Measurements from ENCODE around the gene RTN4.
"Not testable (repeated sequence)": the region's sequence is repeated elsewhere in the genome, so short reads cannot be mapped to it uniquely, and the experiment has no call there.

Gene RTN4

DNA sequence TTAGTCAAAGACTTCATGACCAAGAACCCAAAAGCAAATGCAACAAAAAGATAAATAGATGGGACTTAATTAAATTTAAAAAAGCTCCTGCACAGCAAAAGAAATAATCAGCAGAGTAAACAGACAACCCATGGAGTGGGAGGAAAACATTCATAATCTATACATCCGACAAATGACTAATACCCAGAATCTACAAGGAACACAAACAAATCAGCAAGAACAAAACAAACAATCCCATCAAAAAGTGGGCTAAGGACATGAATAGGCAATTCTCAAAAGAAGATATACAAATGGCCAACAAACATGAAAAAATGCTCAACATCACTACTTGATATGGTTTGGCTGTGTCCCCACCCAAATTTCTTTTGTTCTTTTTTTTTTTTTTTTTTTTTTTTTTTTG lies 25.8 kb upstream of the RTN4 start:
- H3K36me3 ChIP-seq (ENCODE audit: control insufficient read depth in 2 of 2, insufficient read depth in 2 of 2, low read length in 2 of 2); H3K9ac ChIP-seq (ENCODE audit: low read depth in 1 of 2, low read length in 2 of 2); H3K27ac ChIP-seq (ENCODE audit: low read depth in 2 of 2, low read length in 2 of 2); H3K9me3 ChIP-seq (ENCODE audit: control insufficient read depth in 2 of 2, low read length in 2 of 2); H3K4me1 ChIP-seq (ENCODE audit: control insufficient read depth in 2 of 2, insufficient read depth in 2 of 2, low read length in 2 of 2); H3K4me3 ChIP-seq (ENCODE audit: low read length in 2 of 2); H3K27me3 ChIP-seq (ENCODE audit: control insufficient read depth in 2 of 2, insufficient read depth in 2 of 2, low read length in 2 of 2): not testable (repeated sequence)

DNA sequence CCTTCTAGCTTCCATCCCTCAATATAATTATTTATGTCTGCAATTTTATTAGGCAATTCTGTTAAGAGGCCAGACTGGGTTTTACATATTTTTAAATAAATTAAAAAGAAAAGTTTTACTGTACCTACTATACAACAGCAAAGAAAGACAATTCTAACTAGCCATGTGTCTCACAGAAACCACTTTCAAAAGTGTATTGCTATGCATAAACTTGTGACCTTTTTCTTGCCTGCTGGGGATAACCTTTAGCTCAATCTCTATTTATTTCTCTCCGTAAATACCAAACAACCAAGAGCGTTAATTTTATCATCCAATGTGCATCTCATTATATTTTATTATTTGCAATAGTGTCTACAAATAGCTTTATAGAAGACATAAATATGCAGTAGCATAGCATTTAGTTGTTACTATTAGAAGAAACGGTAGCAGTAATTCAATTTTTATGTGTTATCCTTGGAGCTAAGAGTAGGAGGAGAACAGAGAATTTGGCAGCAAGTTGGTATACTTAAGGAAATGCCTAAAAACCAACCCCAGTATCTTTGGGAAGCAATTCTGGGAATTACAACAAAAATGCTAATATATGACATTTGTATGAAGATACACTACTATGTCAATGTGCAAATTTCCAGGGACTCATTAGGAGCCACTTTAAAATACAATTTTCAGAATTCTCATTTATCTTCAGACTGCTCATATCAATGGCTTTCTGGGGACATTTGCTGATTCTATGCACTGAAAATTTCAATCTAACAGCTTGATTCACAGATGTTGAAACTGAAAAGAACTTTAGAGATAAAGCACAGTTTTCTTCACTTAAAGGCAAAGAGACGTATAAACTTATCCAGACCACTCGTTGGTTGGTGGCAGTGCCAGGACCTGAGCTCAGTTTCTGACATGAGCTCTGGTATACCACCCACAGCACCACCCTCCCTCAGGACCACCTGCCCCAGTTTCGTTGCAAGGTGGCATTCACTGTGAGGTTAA lies 23.0 kb upstream of the RTN4 start:
- H3K27me3 ChIP-seq (ENCODE audit: control insufficient read depth in 2 of 2, insufficient read depth in 2 of 2, low read length in 2 of 2): no peaks in the 10 kb centered on the region
- H3K4me1 ChIP-seq (ENCODE audit: control insufficient read depth in 2 of 2, insufficient read depth in 2 of 2, low read length in 2 of 2): no peaks in the 10 kb centered on the region
- no peak overlapping the region for H3K4me3 ChIP-seq (ENCODE audit: low read length in 2 of 2)
- H3K27ac ChIP-seq (ENCODE audit: low read depth in 2 of 2, low read length in 2 of 2): no peak overlapping the region
- H3K36me3 ChIP-seq (ENCODE audit: control insufficient read depth in 2 of 2, insufficient read depth in 2 of 2, low read length in 2 of 2): no peaks in the 10 kb centered on the region
- no peak overlapping the region for H3K9ac ChIP-seq (ENCODE audit: low read depth in 1 of 2, low read length in 2 of 2)
- no peaks in the 10 kb centered on the region for H3K9me3 ChIP-seq (ENCODE audit: control insufficient read depth in 2 of 2, low read length in 2 of 2)

DNA sequence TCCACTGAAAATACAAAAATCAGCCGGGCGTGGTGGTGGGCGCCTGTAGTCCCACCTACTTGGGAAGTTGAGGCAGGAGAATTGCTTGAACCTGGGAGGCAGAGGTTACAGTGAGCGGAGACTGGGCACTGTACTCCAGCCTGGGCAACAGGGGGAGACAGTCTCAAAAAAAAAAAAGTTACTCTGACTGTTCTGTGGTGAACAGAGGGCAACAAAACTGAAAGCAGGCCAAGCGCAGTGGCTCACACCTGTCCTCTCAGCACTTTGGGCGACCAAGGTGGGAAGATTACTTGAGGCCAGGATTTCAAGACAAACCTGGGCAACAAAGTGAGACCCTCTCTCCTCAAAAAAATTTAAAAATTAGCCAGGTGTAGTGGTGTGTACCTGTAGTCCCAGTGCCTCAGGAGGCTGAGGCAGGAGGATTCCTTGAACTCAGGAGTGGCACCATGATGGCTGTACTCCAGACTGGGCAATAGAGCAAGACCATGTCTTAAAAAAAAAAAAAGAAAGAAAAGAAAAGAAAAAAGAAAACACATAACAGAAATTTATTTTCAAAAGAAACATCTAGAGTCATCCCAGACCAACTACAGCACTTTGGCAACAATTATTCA lies 13.6 kb upstream of the RTN4 start:
- H3K36me3 ChIP-seq (ENCODE audit: control insufficient read depth in 2 of 2, insufficient read depth in 2 of 2, low read length in 2 of 2): no peaks in the 10 kb centered on the region
- peaks cover 0 to 2% of the 10 kb centered on the region in 2 donors for H3K9me3 ChIP-seq (ENCODE audit: control insufficient read depth in 2 of 2, low read length in 2 of 2)
- H3K4me3 ChIP-seq (ENCODE audit: low read length in 2 of 2): no peak overlapping the region
- H3K9ac ChIP-seq (ENCODE audit: low read depth in 1 of 2, low read length in 2 of 2): no peak overlapping the region
- no peaks in the 10 kb centered on the region for H3K27me3 ChIP-seq (ENCODE audit: control insufficient read depth in 2 of 2, insufficient read depth in 2 of 2, low read length in 2 of 2)
- no peaks in the 10 kb centered on the region for H3K4me1 ChIP-seq (ENCODE audit: control insufficient read depth in 2 of 2, insufficient read depth in 2 of 2, low read length in 2 of 2)
- H3K27ac ChIP-seq (ENCODE audit: low read depth in 2 of 2, low read length in 2 of 2): no peak overlapping the region

DNA sequence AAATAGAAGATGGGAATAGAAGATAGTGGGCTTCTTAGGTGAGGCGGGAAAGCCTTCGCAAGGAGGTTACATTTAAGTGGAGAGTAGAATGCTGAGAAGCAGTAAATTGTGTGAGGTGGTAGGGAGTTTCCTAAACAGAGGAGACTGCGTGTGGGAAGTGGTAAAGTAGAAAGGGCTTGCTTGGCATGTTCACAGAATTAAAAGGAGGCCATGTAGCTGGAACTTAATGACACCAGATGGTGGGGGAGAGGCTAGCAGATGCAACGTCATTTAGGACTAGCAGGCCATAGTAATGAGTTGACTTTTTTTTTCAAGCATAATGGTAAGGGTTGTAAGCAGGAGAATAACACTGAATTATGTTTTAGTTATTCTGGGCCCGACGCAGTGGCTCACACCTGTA lies 13.0 kb upstream of the RTN4 start:
- H3K4me3 ChIP-seq (ENCODE audit: low read length in 2 of 2): no peak overlapping the region
- H3K36me3 ChIP-seq (ENCODE audit: control insufficient read depth in 2 of 2, insufficient read depth in 2 of 2, low read length in 2 of 2): no peaks in the 10 kb centered on the region
- H3K27me3 ChIP-seq (ENCODE audit: control insufficient read depth in 2 of 2, insufficient read depth in 2 of 2, low read length in 2 of 2): no peaks in the 10 kb centered on the region
- H3K9me3 ChIP-seq (ENCODE audit: control insufficient read depth in 2 of 2, low read length in 2 of 2): peaks cover 0 to 2% of the 10 kb centered on the region in 2 donors
- H3K27ac ChIP-seq (ENCODE audit: low read depth in 2 of 2, low read length in 2 of 2): no peak overlapping the region
- no peak overlapping the region for H3K9ac ChIP-seq (ENCODE audit: low read depth in 1 of 2, low read length in 2 of 2)
- H3K4me1 ChIP-seq (ENCODE audit: control insufficient read depth in 2 of 2, insufficient read depth in 2 of 2, low read length in 2 of 2): no peaks in the 10 kb centered on the region

DNA sequence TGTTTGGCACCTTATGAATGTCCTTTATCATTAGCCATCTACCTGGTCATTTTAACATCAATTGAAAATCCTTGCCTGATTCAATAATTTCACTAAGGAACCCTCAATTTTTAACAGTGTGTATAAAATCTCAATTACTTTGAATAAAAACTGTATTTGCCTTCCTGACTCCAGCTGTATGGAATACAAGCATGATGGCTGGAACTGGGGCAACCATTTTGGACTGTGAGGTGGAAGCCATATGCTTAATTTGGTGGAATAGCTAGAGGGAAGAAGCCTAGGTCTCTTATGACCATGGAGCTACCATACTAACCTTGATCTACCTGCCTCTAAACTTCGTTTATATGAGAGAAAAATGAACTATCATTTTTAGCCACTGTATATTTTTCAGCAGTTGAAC lies 12.5 kb upstream of the RTN4 start:
- no peak overlapping the region for H3K4me3 ChIP-seq (ENCODE audit: low read length in 2 of 2)
- no peak overlapping the region for H3K27ac ChIP-seq (ENCODE audit: low read depth in 2 of 2, low read length in 2 of 2)
- H3K4me1 ChIP-seq (ENCODE audit: control insufficient read depth in 2 of 2, insufficient read depth in 2 of 2, low read length in 2 of 2): no peaks in the 10 kb centered on the region
- no peak overlapping the region for H3K9ac ChIP-seq (ENCODE audit: low read depth in 1 of 2, low read length in 2 of 2)
- no peaks in the 10 kb centered on the region for H3K27me3 ChIP-seq (ENCODE audit: control insufficient read depth in 2 of 2, insufficient read depth in 2 of 2, low read length in 2 of 2)
- no peaks in the 10 kb centered on the region for H3K36me3 ChIP-seq (ENCODE audit: control insufficient read depth in 2 of 2, insufficient read depth in 2 of 2, low read length in 2 of 2)
- peaks cover 0 to 2% of the 10 kb centered on the region in 2 donors for H3K9me3 ChIP-seq (ENCODE audit: control insufficient read depth in 2 of 2, low read length in 2 of 2)

DNA sequence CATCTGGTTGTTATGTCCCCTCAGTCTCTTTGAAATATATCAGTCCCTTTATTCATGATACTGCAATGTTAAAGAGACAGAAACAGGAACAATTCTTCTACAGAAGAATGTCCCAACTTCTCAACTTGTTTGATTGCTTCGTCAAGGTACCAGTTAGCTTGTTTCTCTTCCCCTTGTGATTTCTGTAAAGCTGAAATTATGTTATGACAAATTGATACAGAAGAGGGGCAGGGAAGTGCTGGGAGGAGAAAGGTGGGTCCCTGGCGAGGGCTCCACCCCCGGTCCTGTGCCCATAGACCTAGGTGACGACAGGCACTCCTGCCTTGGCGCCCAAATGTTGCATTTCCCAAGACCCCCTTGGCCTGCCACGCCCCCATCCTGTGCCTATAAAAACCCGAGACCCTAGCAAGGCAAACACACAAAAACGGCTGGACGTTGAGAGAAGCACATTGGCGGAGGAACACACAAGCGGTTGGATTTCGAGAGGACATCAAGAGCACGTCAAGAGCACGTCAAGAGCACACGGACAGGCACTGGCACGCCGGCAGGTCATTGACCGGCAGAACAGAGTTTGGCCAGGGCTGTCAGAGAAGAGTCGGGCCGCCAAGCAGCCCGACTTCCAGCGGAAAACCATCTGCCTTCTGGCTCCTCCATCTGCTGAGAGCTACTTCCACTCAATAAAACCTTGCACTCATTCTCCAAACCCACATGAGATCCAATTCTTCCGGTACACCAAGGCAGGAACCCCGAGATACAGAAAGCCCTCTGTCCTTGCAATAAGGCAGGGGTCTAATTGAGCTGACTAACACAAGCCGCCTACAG lies 11.5 kb upstream of the RTN4 start:
- Histone ChIP-seq H3K36me3 (ENCODE audit: control insufficient read depth in 2 of 2, insufficient read depth in 2 of 2, low read length in 2 of 2) (no peaks in the 10 kb centered on the region), H3K27me3 (ENCODE audit: control insufficient read depth in 2 of 2, insufficient read depth in 2 of 2, low read length in 2 of 2) (no peaks in the 10 kb centered on the region), H3K4me1 (ENCODE audit: control insufficient read depth in 2 of 2, insufficient read depth in 2 of 2, low read length in 2 of 2) (no peaks in the 10 kb centered on the region), H3K4me3 (ENCODE audit: low read length in 2 of 2) (no peak overlapping the region), H3K9ac (ENCODE audit: low read depth in 1 of 2, low read length in 2 of 2) (no peak overlapping the region), H3K9me3 (ENCODE audit: control insufficient read depth in 2 of 2, low read length in 2 of 2) (peaks cover 0 to 2% of the 10 kb centered on the region in 2 donors), H3K27ac (ENCODE audit: low read depth in 2 of 2, low read length in 2 of 2) (no peak overlapping the region)

DNA sequence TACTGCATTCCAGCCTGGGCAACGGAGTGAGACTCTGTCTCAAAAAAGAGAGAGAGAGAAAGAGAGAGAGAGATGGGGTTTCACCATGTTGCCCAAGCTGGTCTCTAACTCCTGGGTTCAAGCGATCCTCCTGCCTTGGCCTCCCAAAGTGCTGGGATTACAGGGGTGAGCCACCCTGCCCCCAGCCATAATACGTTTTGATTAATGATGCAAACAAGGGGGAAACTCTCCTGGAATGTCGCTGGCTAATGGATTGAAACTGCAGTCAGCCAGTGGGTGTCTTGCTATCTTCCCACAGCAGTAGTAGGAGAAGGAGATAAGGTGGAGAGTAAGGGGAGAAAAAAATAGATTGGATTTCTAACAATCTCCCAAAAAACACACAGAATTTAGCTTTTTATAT lies 9.5 kb upstream of the RTN4 start:
- no peak overlapping the region for H3K4me3 ChIP-seq (ENCODE audit: low read length in 2 of 2)
- H3K9me3 ChIP-seq (ENCODE audit: control insufficient read depth in 2 of 2, low read length in 2 of 2): peaks cover 0 to 2% of the 10 kb centered on the region in 2 donors
- H3K27ac ChIP-seq (ENCODE audit: low read depth in 2 of 2, low read length in 2 of 2): no peak overlapping the region
- H3K27me3 ChIP-seq (ENCODE audit: control insufficient read depth in 2 of 2, insufficient read depth in 2 of 2, low read length in 2 of 2): no peaks in the 10 kb centered on the region
- no peaks in the 10 kb centered on the region for H3K36me3 ChIP-seq (ENCODE audit: control insufficient read depth in 2 of 2, insufficient read depth in 2 of 2, low read length in 2 of 2)
- no peaks in the 10 kb centered on the region for H3K4me1 ChIP-seq (ENCODE audit: control insufficient read depth in 2 of 2, insufficient read depth in 2 of 2, low read length in 2 of 2)
- H3K9ac ChIP-seq (ENCODE audit: low read depth in 1 of 2, low read length in 2 of 2): no peak overlapping the region

DNA sequence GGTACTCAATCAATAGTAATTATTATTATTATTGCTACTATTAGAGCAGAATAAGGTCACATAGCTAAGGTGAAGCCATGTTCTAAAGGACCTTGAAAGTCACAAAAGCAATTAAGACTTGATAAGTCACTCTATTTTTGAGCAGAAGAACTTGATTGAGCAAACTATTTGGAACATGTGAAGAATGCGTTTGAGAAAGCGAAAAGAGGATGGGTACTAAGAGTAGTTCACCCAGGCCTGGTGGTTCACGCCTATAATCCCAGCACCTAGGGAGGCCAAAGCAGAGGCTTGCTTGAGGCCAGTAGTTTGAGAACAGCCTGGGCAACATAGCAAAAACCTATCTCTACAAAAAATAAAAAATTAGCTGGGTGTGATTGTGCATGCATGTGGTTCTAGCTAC lies 7.2 kb upstream of the RTN4 start:
- Histone ChIP-seq H3K9me3 (ENCODE audit: control insufficient read depth in 2 of 2, low read length in 2 of 2) (no peaks in the 10 kb centered on the region), H3K9ac (ENCODE audit: low read depth in 1 of 2, low read length in 2 of 2) (no peak overlapping the region), H3K27ac (ENCODE audit: low read depth in 2 of 2, low read length in 2 of 2) (no peak overlapping the region), H3K27me3 (ENCODE audit: control insufficient read depth in 2 of 2, insufficient read depth in 2 of 2, low read length in 2 of 2) (no peaks in the 10 kb centered on the region), H3K4me3 (ENCODE audit: low read length in 2 of 2) (no peak overlapping the region), H3K36me3 (ENCODE audit: control insufficient read depth in 2 of 2, insufficient read depth in 2 of 2, low read length in 2 of 2) (no peaks in the 10 kb centered on the region), H3K4me1 (ENCODE audit: control insufficient read depth in 2 of 2, insufficient read depth in 2 of 2, low read length in 2 of 2) (peaks cover 0 to 3% of the 10 kb centered on the region in 2 donors)

DNA sequence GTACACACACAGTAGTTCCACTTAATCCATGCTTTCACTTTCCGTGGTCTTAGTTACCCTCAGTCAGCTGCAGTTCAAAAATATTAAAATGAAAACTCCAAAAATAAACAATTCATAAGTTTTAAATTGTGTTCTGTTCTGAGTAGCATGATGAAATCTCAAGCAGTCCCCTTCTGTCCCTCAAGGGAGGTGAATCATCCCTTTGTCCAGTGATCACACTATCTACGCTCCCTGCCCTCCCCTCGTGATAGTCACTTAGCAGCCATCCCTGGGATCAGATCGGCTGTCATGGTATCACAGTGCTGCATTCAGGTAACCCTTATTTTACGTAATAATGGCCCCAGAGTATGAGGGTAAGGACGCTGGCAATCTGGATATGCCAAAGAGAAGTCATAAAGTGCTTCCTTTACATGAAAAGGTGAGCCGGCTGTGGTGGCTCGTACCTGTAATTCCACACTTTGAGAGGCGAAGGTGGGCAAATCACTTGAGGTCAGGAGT lies 5.8 kb upstream of the RTN4 start:
- Histone ChIP-seq H3K4me3 (ENCODE audit: low read length in 2 of 2) (no peak overlapping the region), H3K27ac (ENCODE audit: low read depth in 2 of 2, low read length in 2 of 2) (no peak overlapping the region), H3K9ac (ENCODE audit: low read depth in 1 of 2, low read length in 2 of 2) (no peak overlapping the region), H3K4me1 (ENCODE audit: control insufficient read depth in 2 of 2, insufficient read depth in 2 of 2, low read length in 2 of 2) (peaks cover 5 to 15% of the 10 kb centered on the region in 2 donors), H3K27me3 (ENCODE audit: control insufficient read depth in 2 of 2, insufficient read depth in 2 of 2, low read length in 2 of 2) (no peaks in the 10 kb centered on the region), H3K9me3 (ENCODE audit: control insufficient read depth in 2 of 2, low read length in 2 of 2) (no peaks in the 10 kb centered on the region), H3K36me3 (ENCODE audit: control insufficient read depth in 2 of 2, insufficient read depth in 2 of 2, low read length in 2 of 2) (no peaks in the 10 kb centered on the region)
